HepG2 (cell line): ENCODE data around the gene CMIP. TPM values are rescaled to one million over a fixed set of nuclear protein-coding genes. Genes with fewer than 3 reads are reported as not detected.

Source experiments
- ARNT ChIP-seq: fragments of 450-650 bp; IDR thresholded peaks from 2 replicates; pipeline ENCODE4 v1.6.1; 2017
- CBX5 ChIP-seq: sonication (generic); formaldehyde crosslinking; IDR thresholded peaks from 2 replicates; pipeline ENCODE4 v1.4.0; 2020; ENCODE audit warnings: missing genetic modification reagents, borderline replicate concordance
- CREM ChIP-seq, 2 experiments: sonication (generic) in 1 of 2; formaldehyde crosslinking in 1 of 2; IDR thresholded peaks; 2 replicates each; pipeline versions ENCODE4 v1.4.0 to v1.6.1; 2016 to 2020; ENCODE audit warnings: antibody characterized with exemption in 1 of 2, mild to moderate bottlenecking in 1 of 2, missing genetic modification reagents in 1 of 2
- DZIP1 ChIP-seq: sonication (generic); formaldehyde crosslinking; IDR thresholded peaks from 2 replicates; pipeline ENCODE4 v1.5.0; 2020; ENCODE audit warnings: mild to moderate bottlenecking, missing genetic modification reagents
- GABPB1 ChIP-seq: IDR thresholded peaks from 2 replicates; pipeline ENCODE4 v1.6.1; 2016; ENCODE audit warnings: mild to moderate bottlenecking, missing genetic modification reagents, moderate library complexity, missing compliant biosample characterization
- HNRNPH1 ChIP-seq: fragments of 200-400 bp; formaldehyde crosslinking; optimal IDR thresholded peaks from 2 replicates; pipeline ENCODE3; 2017; ENCODE audit warnings: mild to moderate bottlenecking, low read depth, low read length
- HOXA5 ChIP-seq: sonication (generic); formaldehyde crosslinking; IDR thresholded peaks from 2 replicates; pipeline ENCODE4 v1.4.0; 2020; ENCODE audit warnings: missing genetic modification reagents
- KDM5A ChIP-seq: fragments of 200-600 bp; sonication (generic); IDR thresholded peaks from 2 replicates; pipeline ENCODE4 v1.7.0; 2018; ENCODE audit warnings: antibody characterized with exemption, mild to moderate bottlenecking, low read length, borderline replicate concordance
- MLX ChIP-seq: IDR thresholded peaks from 2 replicates; pipeline ENCODE4 v1.6.1; 2016
- PPARG ChIP-seq: conservative IDR thresholded peaks from 2 replicates; pipeline ENCODE4 v1.6.1; 2016; ENCODE audit warnings: missing biosample characterization, missing genetic modification reagents
- SUZ12 ChIP-seq: fragments of 150-350 bp; IDR thresholded peaks from 2 replicates; pipeline ENCODE4 v1.6.1; 2014; ENCODE audit warnings: low read depth, low read length
- ZBTB8A ChIP-seq: sonication (generic); formaldehyde crosslinking; IDR thresholded peaks from 2 replicates; pipeline ENCODE4 v1.4.0; 2020; ENCODE audit warnings: mild to moderate bottlenecking, low read depth, missing genetic modification reagents, borderline replicate concordance
- ZNF256 ChIP-seq: sonication (generic); formaldehyde crosslinking; conservative IDR thresholded peaks from 2 replicates; pipeline ENCODE4 v1.4.0; 2020; ENCODE audit warnings: missing genetic modification reagents
- ZNF3 ChIP-seq: IDR thresholded peaks from 2 replicates; pipeline ENCODE4 v1.7.0; 2017; ENCODE audit warnings: inconsistent platforms
- ZNF430 ChIP-seq: sonication (generic); formaldehyde crosslinking; IDR thresholded peaks from 2 replicates; pipeline ENCODE4 v1.9.0; 2021; ENCODE audit warnings: mild to moderate bottlenecking, missing genetic modification reagents
- ZNF468 ChIP-seq: sonication (generic); formaldehyde crosslinking; IDR thresholded peaks from 2 replicates; pipeline ENCODE4 v1.8.0; 2022; ENCODE audit warnings: mild to moderate bottlenecking, moderate library complexity, missing genetic modification reagents
- ZNF598 ChIP-seq: sonication (generic); formaldehyde crosslinking; IDR thresholded peaks from 2 replicates; pipeline ENCODE4 v1.5.1; 2020; ENCODE audit warnings: mild to moderate bottlenecking, missing genetic modification reagents, borderline replicate concordance
- ZNF710 ChIP-seq: sonication (generic); formaldehyde crosslinking; IDR thresholded peaks from 2 replicates; pipeline ENCODE4 v1.5.0; 2020; ENCODE audit warnings: mild to moderate bottlenecking, missing genetic modification reagents, borderline replicate concordance
- ZNF878 ChIP-seq: sonication (generic); formaldehyde crosslinking; IDR thresholded peaks from 2 replicates; pipeline ENCODE4 v1.8.1; 2023; ENCODE audit warnings: mild to moderate bottlenecking, missing genetic modification reagents, moderate library complexity
- ZXDC ChIP-seq: sonication (generic); formaldehyde crosslinking; IDR thresholded peaks from 2 replicates; pipeline ENCODE4 v1.5.0; 2020; ENCODE audit warnings: mild to moderate bottlenecking, missing genetic modification reagents
- polyA plus RNA-seq, 8 experiments: library from polyadenylated mRNA; depleted of rRNA in 3 of 8; stranded (reverse) in 7 of 8; unstranded in 1 of 8; fragments of >200 nt; fragmentation: Illumina TruSeq in 4 of 8; extraction: Trizol in 4 of 8; gene quantifications; 2 replicates each; pipeline versions ENCODE4 v1.2.1 to v1.2.3, GENCODE V29; 2011 to 2016; ENCODE audit warnings: low read depth in 4 of 8, missing spikeins in 1 of 8, mixed read lengths in 1 of 8; ENCODE audit not compliant: insufficient read depth in 1 of 8
- total RNA-seq, 5 experiments: library from RNA; depleted of rRNA; stranded (reverse); fragments of >200 nt; fragmentation: Illumina TruSeq; extraction: Trizol; gene quantifications; 2 replicates each; pipeline ENCODE4 v1.2.3, GENCODE V29; 2016; ENCODE audit warnings: low read depth in 1 of 5

The CMIP gene
- total and polyA plus RNA-seq, 2 of the 13 experiments (the other 11 are each of a cell fraction or from before 2014, with no cell fraction given): 10.9 to 18.1 TPM

GRCh38 chr16:81429045-81429521, 15.5 kb upstream of the CMIP start (continued):
- TF ChIP-seq ZNF598 (CRISPR knock-in tag) (no peak), CREM (IDR thresholded peaks at IDR 0.05) (no peak), CREM (CRISPR knock-in tag; IDR thresholded peaks at IDR 0.05) (no peak), HOXA5 (CRISPR knock-in tag) (no peak), CBX5 (CRISPR knock-in tag) (peak; percentile 85; the same call in 1 of the 2 replicates), ZNF468 (CRISPR knock-in tag) (no peak), SUZ12 (no peak), ZBTB8A (CRISPR knock-in tag) (no peak), GABPB1 (CRISPR knock-in tag) (no peak), HNRNPH1 (no peak), ZNF710 (CRISPR knock-in tag) (no peak), MLX (CRISPR knock-in tag) (no peak), ZNF256 (no peak), KDM5A (no peak), ARNT (no peak), ZNF3 (CRISPR knock-in tag) (no peak), DZIP1 (no peak), ZXDC (CRISPR knock-in tag) (no peak), ZNF878 (CRISPR knock-in tag) (no peak), ZNF430 (CRISPR knock-in tag) (no peak), PPARG (CRISPR knock-in tag) (0 out of 2 replicates have a peak, but pooled peaks have one; percentile 24)
